ENCODE data around the gene ARF3. TPM values are rescaled to one million over a fixed set of nuclear protein-coding genes. Genes with fewer than 3 reads are reported as not detected.

The ARF3 gene

GRCh38 chr12:48894271-48894670 is 63.0 kb downstream of the ARF3 start:
- Histone ChIP-seq H2BK12ac (ENCODE audit: low read length in 2 of 2) (no peak overlapping the region), H3K36me3 (ENCODE audit: control insufficient read depth in 1 of 2, insufficient read depth in 2 of 2, low read depth in 1 of 2, low read length in 2 of 2) (no peaks in the 10 kb centered on the region), H3K14ac (ENCODE audit: low read length in 2 of 2) (no peak overlapping the region), H3K4me3 (ENCODE audit: insufficient read depth in 1 of 2, low read depth in 1 of 2, low read length in 2 of 2) (no peak overlapping the region), H2AFZ (ENCODE audit: low read depth, low read length) (no peak overlapping the region), H3K4me1 (ENCODE audit: control insufficient read depth, insufficient read depth, low read depth, low read length) (peaks cover 5% of the 10 kb centered on the region), H3K18ac (ENCODE audit: low read depth in 1 of 2, low read length in 2 of 2) (no peak overlapping the region), H2AK5ac (ENCODE audit: low read length, severe bottlenecking) (no peak overlapping the region), H3K27ac (ENCODE audit: low read length, poor library complexity, severe bottlenecking) (no peak overlapping the region), H3K9me3 (ENCODE audit: control insufficient read depth, low read length) (no peaks in the 10 kb centered on the region), H3K23ac (ENCODE audit: low read length in 2 of 2) (no peak overlapping the region), H3K4ac (ENCODE audit: low read depth in 1 of 2, low read length in 2 of 2) (no peak overlapping the region), H2BK120ac (ENCODE audit: low read depth, low read length) (no peak overlapping the region), H3K4me2 (ENCODE audit: low read length, poor library complexity, severe bottlenecking) (no peak overlapping the region), H4K8ac (ENCODE audit: low read length) (no peak overlapping the region), H3K27me3 (ENCODE audit: control insufficient read depth in 1 of 2, insufficient read depth in 1 of 2, low read length in 2 of 2) (peaks cover 0 to 19% of the 10 kb centered on the region in 2 experiments), H2BK15ac (ENCODE audit: low read depth, poor library complexity, severe bottlenecking) (no peak overlapping the region), H4K91ac (ENCODE audit: low read length) (no peak overlapping the region), H3K79me1 (replicated peaks; ENCODE audit: low read length, poor library complexity, severe bottlenecking) (no peaks in the 10 kb centered on the region), H3K9ac (ENCODE audit: low read length) (no peak overlapping the region), H2BK5ac (ENCODE audit: low read depth, low read length, poor library complexity, severe bottlenecking) (no peak overlapping the region)
- no peak for DNase-seq
- WGBS = no CpG with 5 or more reads among the region's 1 CpG

- peak overlapping the region; percentile 84 for H3K9ac ChIP-seq (ENCODE audit: low read length)
- no peak overlapping the region for H3K4ac ChIP-seq (ENCODE audit: low read depth in 1 of 2, low read length in 2 of 2)
- no peaks in the 10 kb centered on the region for H3K79me1 ChIP-seq (replicated peaks; ENCODE audit: low read length, poor library complexity, severe bottlenecking)
- no peak overlapping the region for H3K18ac ChIP-seq (ENCODE audit: low read depth in 1 of 2, low read length in 2 of 2)
- peak overlapping the region; percentile 80 for H3K4me2 ChIP-seq (ENCODE audit: low read length, poor library complexity, severe bottlenecking)
- peak; percentile 77 for DNase-seq
- no peak overlapping the region for H2BK12ac ChIP-seq (ENCODE audit: low read length in 2 of 2)
- H3K27ac ChIP-seq (ENCODE audit: low read length, poor library complexity, severe bottlenecking) = no peak overlapping the region
- peaks cover 0 to 10% of the 10 kb centered on the region in 2 experiments for H3K27me3 ChIP-seq (ENCODE audit: control insufficient read depth in 1 of 2, insufficient read depth in 1 of 2, low read length in 2 of 2)
- peak overlapping the region; percentile 65 for H2AFZ ChIP-seq (ENCODE audit: low read depth, low read length)
- H2BK5ac ChIP-seq (ENCODE audit: low read depth, low read length, poor library complexity, severe bottlenecking) = no peak overlapping the region
- H2BK120ac ChIP-seq (ENCODE audit: low read depth, low read length) = no peak overlapping the region
- peaks cover 5% of the 10 kb centered on the region for H3K4me1 ChIP-seq (ENCODE audit: control insufficient read depth, insufficient read depth, low read depth, low read length)
- H3K14ac ChIP-seq (ENCODE audit: low read length in 2 of 2) = no peak overlapping the region
- WGBS = 3% methylated on average over 34 of the region's 37 CpGs
- H3K9me3 ChIP-seq (ENCODE audit: control insufficient read depth, low read length) = no peaks in the 10 kb centered on the region
- peak overlapping the region in 1 of 2 experiments; percentile 67 for H3K4me3 ChIP-seq (ENCODE audit: insufficient read depth in 1 of 2, low read depth in 1 of 2, low read length in 2 of 2)
- H4K8ac ChIP-seq (ENCODE audit: low read length) = peak overlapping the region; percentile 45
- no peak overlapping the region for H2BK15ac ChIP-seq (ENCODE audit: low read depth, poor library complexity, severe bottlenecking)
- H4K91ac ChIP-seq (ENCODE audit: low read length) = no peak overlapping the region
- H3K23ac ChIP-seq (ENCODE audit: low read length in 2 of 2) = no peak overlapping the region
- H2AK5ac ChIP-seq (ENCODE audit: low read length, severe bottlenecking) = no peak overlapping the region
- no peaks in the 10 kb centered on the region for H3K36me3 ChIP-seq (ENCODE audit: control insufficient read depth in 1 of 2, insufficient read depth in 2 of 2, low read depth in 1 of 2, low read length in 2 of 2)
Observed at GRCh38 chr12:48890657-48891418, 66.4 kb downstream of the ARF3 start.

GRCh38 chr12:48889679-48890078 is 67.6 kb downstream of the ARF3 start:
- no peaks in the 10 kb centered on the region for H3K79me1 ChIP-seq (replicated peaks; ENCODE audit: low read length, poor library complexity, severe bottlenecking)
- no peak overlapping the region for H3K4ac ChIP-seq (ENCODE audit: low read depth in 1 of 2, low read length in 2 of 2)
- H2BK15ac ChIP-seq (ENCODE audit: low read depth, poor library complexity, severe bottlenecking) = no peak overlapping the region
- no peaks in the 10 kb centered on the region for H3K36me3 ChIP-seq (ENCODE audit: control insufficient read depth in 1 of 2, insufficient read depth in 2 of 2, low read depth in 1 of 2, low read length in 2 of 2)
- no peak overlapping the region for H2BK12ac ChIP-seq (ENCODE audit: low read length in 2 of 2)
- peaks cover 5% of the 10 kb centered on the region for H3K4me1 ChIP-seq (ENCODE audit: control insufficient read depth, insufficient read depth, low read depth, low read length)
- no peak overlapping the region for H3K4me2 ChIP-seq (ENCODE audit: low read length, poor library complexity, severe bottlenecking)
- peaks cover 0 to 10% of the 10 kb centered on the region in 2 experiments for H3K27me3 ChIP-seq (ENCODE audit: control insufficient read depth in 1 of 2, insufficient read depth in 1 of 2, low read length in 2 of 2)
- no peak overlapping the region for H2BK120ac ChIP-seq (ENCODE audit: low read depth, low read length)
- no peak overlapping the region for H2AFZ ChIP-seq (ENCODE audit: low read depth, low read length)
- H4K91ac ChIP-seq (ENCODE audit: low read length) = no peak overlapping the region
- no peak overlapping the region for H3K18ac ChIP-seq (ENCODE audit: low read depth in 1 of 2, low read length in 2 of 2)
- no peak overlapping the region for H3K27ac ChIP-seq (ENCODE audit: low read length, poor library complexity, severe bottlenecking)
- H3K4me3 ChIP-seq (ENCODE audit: insufficient read depth in 1 of 2, low read depth in 1 of 2, low read length in 2 of 2) = no peak overlapping the region
- H2AK5ac ChIP-seq (ENCODE audit: low read length, severe bottlenecking) = no peak overlapping the region
- no peak overlapping the region for H2BK5ac ChIP-seq (ENCODE audit: low read depth, low read length, poor library complexity, severe bottlenecking)
- H3K23ac ChIP-seq (ENCODE audit: low read length in 2 of 2) = no peak overlapping the region
- WGBS = 75% methylated on average over 3 of the region's 3 CpGs
- no peak overlapping the region for H3K9ac ChIP-seq (ENCODE audit: low read length)
- no peak for DNase-seq
- no peaks in the 10 kb centered on the region for H3K9me3 ChIP-seq (ENCODE audit: control insufficient read depth, low read length)
- peak overlapping the region; percentile 28 for H4K8ac ChIP-seq (ENCODE audit: low read length)
- no peak overlapping the region for H3K14ac ChIP-seq (ENCODE audit: low read length in 2 of 2)

Small RNA genes within 50 kb of the gene (small RNA-seq; reads per million reads assigned to genes)
- gene AC073610.1 (ENCODE audit: low read depth) (not detected), gene RNU6-600P (ENCODE audit: low read depth) (not detected), gene RNU6-940P (ENCODE audit: low read depth) (not detected)
